Adrenal gland (tissue), 12 donors: Measurements from ENCODE around the gene RPS6KL1. TPM values are rescaled to one million over a fixed set of nuclear protein-coding genes. Genes with fewer than 3 reads are reported as not detected.

ENCODE experiments used
- DNase-seq, 7 donors: peaks; one replicate each; pipeline ENCODE4 v3.0.0-alpha.2; 2019 to 2020
- H3K27ac ChIP-seq, 5 donors: fragments of 200-600 bp; sonication (generic) in 4 of 5; 1 replicate in 3 of 5; 2 replicates in 2 of 5; pipeline versions ENCODE4 v1.5.1 to v1.8.0; 2016 to 2020; ENCODE audit warnings: mild to moderate bottlenecking in 1 of 5
- H3K27me3 ChIP-seq: fragments of 200-600 bp; 2 replicates; pipeline ENCODE4 v1.8.0; 2021
- H3K36me3 ChIP-seq, 2 donors: fragments of 200-600 bp; replicated peaks in 1 of 2; 1 replicate in 1 of 2; 2 replicates in 1 of 2; pipeline versions ENCODE4 v1.5.1 to v1.8.0; 2018 to 2022
- H3K4me1 ChIP-seq, 2 donors: fragments of 200-600 bp; replicated peaks in 1 of 2; 1 replicate in 1 of 2; 2 replicates in 1 of 2; pipeline versions ENCODE4 v1.5.1 to v1.8.0; 2018 to 2021
- H3K4me3 ChIP-seq, 4 donors: fragments of 200-600 bp; sonication (generic) in 3 of 4; one replicate each; pipeline ENCODE4 v1.5.1; 2016 to 2018
- H3K9me3 ChIP-seq, 3 donors: fragments of 200-600 bp; sonication (generic) in 1 of 3; replicated peaks in 1 of 3; 1 replicate in 2 of 3; 2 replicates in 1 of 3; pipeline versions ENCODE4 v1.5.1 to v1.8.0; 2016 to 2021
- POLR2A ChIP-seq, 2 donors: fragments of 450-650 bp; IDR thresholded peaks; one replicate each; pipeline ENCODE4 v1.6.1; 2017; ENCODE audit warnings: antibody characterized with exemption in 2 of 2, mild to moderate bottlenecking in 2 of 2, moderate library complexity in 1 of 2
- WGBS, 4 donors: extraction: QIAGEN DNeasy Blood & Tissue Kit in 2 of 4; methylation state at CpG; one replicate each; pipeline versions ENCODE4 v1.1.5 to v1.1.7; 2013 to 2017; 5-methylcytosine and 5-hydroxymethylcytosine counted together
- intact Hi-C, 2 donors: fragments of 100-400 bp; cut with DNase I; formaldehyde crosslinking; loops; one replicate each; pipeline versions ENCODE4 v1.14.1 to v1.15.0; 2022 to 2023
- polyA plus RNA-seq, 3 donors: library from polyadenylated mRNA; stranded (reverse); fragments of 200-250 nt in 2 of 3; fragments of 350-450 nt in 1 of 3; fragmentation: Illumina TruSeq in 1 of 3; extraction: RNeasy Lipid Tissue Mini Kit (QIAGEN cat#74804) in 1 of 3; gene quantifications; one replicate each; pipeline ENCODE4 v1.2.3, GENCODE V29; 2013 to 2014
- total RNA-seq, 9 donors: library from RNA; depleted of rRNA in 4 of 9; stranded (reverse); fragments of >200 nt in 4 of 9; fragments of 120-200 nt in 1 of 9; fragmentation: NEBNext Ultra II Directional in 1 of 9; extraction: Animal tissue kit (Norgen Biotek cat#: 25700) in 1 of 9; gene quantifications; one replicate each; pipeline versions ENCODE4 v1.1.0 to v1.2.4, GENCODE V29; 2013 to 2023
- TF ChIP-seq, protein P1 (sequence below), 6 experiments: fragments of 450-650 bp in 4 of 6; fragments of 200-600 bp in 2 of 6; sonication (generic) in 1 of 6; IDR thresholded peaks; 1 replicate in 5 of 6; 2 replicates in 1 of 6; pipeline versions ENCODE4 v1.5.1 to v1.8.0; 2016 to 2021; ENCODE audit warnings: antibody characterized with exemption in 6 of 6, mild to moderate bottlenecking in 2 of 6, moderate library complexity in 1 of 6
- donor health status: healthy with polysubstance abuse.
- donor health status: Bipolar disorder and iron deficiency.
- donor health status: DM: yes; HTN: yes; CAD: no.
- donor health status: DM: no; HTN: no; CAD: no.
- donor health status: DM: no; HTN: no; CAD: no.
- donor health status: DM: yes; HTN: yes; CAD: no.

Gene RPS6KL1
- total and polyA plus RNA-seq, 12 donors = 2.0 to 28.2 (median 5.3) TPM

GRCh38 chr14:74951443-74952179 lies 28.6 kb upstream of the RPS6KL1 start:
- no peak overlapping the region for H3K27ac ChIP-seq
- intact Hi-C loops = no loop called here
- WGBS, 4 donors = 75 to 80% (median 76%) methylated on average over 8 to 15 of the region's 15 CpGs
- H3K4me3 ChIP-seq = no peak overlapping the region
- no peak for TF ChIP-seq POLR2A (IDR thresholded peaks at IDR 0.05)
- TF ChIP-seq, protein P1, sequence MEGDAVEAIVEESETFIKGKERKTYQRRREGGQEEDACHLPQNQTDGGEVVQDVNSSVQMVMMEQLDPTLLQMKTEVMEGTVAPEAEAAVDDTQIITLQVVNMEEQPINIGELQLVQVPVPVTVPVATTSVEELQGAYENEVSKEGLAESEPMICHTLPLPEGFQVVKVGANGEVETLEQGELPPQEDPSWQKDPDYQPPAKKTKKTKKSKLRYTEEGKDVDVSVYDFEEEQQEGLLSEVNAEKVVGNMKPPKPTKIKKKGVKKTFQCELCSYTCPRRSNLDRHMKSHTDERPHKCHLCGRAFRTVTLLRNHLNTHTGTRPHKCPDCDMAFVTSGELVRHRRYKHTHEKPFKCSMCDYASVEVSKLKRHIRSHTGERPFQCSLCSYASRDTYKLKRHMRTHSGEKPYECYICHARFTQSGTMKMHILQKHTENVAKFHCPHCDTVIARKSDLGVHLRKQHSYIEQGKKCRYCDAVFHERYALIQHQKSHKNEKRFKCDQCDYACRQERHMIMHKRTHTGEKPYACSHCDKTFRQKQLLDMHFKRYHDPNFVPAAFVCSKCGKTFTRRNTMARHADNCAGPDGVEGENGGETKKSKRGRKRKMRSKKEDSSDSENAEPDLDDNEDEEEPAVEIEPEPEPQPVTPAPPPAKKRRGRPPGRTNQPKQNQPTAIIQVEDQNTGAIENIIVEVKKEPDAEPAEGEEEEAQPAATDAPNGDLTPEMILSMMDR (IDR thresholded peaks at IDR 0.05) = no peak
- H3K9me3 ChIP-seq = no peaks in the 10 kb centered on the region
- H3K36me3 ChIP-seq = no peaks in the 10 kb centered on the region
- no peak for DNase-seq
- no peaks in the 10 kb centered on the region for H3K27me3 ChIP-seq
- peaks cover 0 to 18% of the 10 kb centered on the region in 2 donors for H3K4me1 ChIP-seq

- WGBS, 4 donors = 73 to 87% (median 85%) methylated on average over 8 to 9 of the region's 9 CpGs
- Histone ChIP-seq H3K4me3 (no peak overlapping the region), H3K27me3 (no peaks in the 10 kb centered on the region), H3K9me3 (no peaks in the 10 kb centered on the region), H3K4me1 (peaks cover 0 to 18% of the 10 kb centered on the region in 2 donors), H3K27ac (no peak overlapping the region), H3K36me3 (no peaks in the 10 kb centered on the region)
- TF ChIP-seq POLR2A (IDR thresholded peaks at IDR 0.05) = no peak
- TF ChIP-seq, protein P1 (IDR thresholded peaks at IDR 0.05) = no peak
- no peak for DNase-seq
- intact Hi-C loops = no loop called here
These were observed 27.9 kb upstream of the RPS6KL1 start for GRCh38 chr14:74950795-74951442.

GRCh38 chr14:74949859-74950573 lies 27.0 kb upstream of the RPS6KL1 start:
- intact Hi-C loops = loop anchor here (5.0 to 10.0 kb wide), 2 partner anchors 55 to 137 kb away; partner anchors contain the start of gene EIF2B2 (in 1 of the 2)
- Histone ChIP-seq H3K4me3 (no peak overlapping the region), H3K27ac (no peak overlapping the region), H3K36me3 (no peaks in the 10 kb centered on the region), H3K4me1 (peaks cover 0 to 10% of the 10 kb centered on the region in 2 donors), H3K27me3 (no peaks in the 10 kb centered on the region), H3K9me3 (no peaks in the 10 kb centered on the region)
- WGBS, 4 donors = 80 to 90% (median 85%) methylated on average over 16 to 17 of the region's 17 CpGs
- TF ChIP-seq POLR2A (IDR thresholded peaks at IDR 0.05) = no peak
- TF ChIP-seq, protein P1 (IDR thresholded peaks at IDR 0.05) = no peak
- no peak for DNase-seq

DNA sequence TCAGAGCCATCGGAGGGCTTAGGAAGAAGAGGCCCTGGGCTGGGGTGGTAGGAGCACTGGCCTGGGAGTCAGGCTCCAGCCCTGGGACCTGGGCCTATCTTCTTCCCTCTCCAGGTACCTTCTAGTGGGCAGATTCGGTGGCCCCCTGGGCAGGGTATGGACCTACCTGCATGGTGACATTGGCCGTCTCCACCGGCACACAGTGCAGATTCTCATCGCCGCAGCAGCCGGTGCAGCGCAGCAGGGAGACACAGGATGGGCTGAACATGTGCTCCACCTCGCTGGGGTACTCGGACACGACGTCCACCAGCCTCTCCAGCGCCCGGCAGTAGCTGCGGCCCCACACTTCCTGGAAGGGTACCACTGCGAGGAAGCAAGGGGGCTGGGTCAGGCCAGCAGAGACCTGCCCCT lies 26.1 kb upstream of the RPS6KL1 start:
- no peak for TF ChIP-seq POLR2A (IDR thresholded peaks at IDR 0.05)
- TF ChIP-seq, protein P1 (IDR thresholded peaks at IDR 0.05) = no peak
- H3K36me3 ChIP-seq = no peaks in the 10 kb centered on the region
- H3K27ac ChIP-seq = no peak overlapping the region
- no peaks in the 10 kb centered on the region for H3K27me3 ChIP-seq
- H3K4me3 ChIP-seq = no peak overlapping the region
- peaks cover 0 to 2% of the 10 kb centered on the region in 2 donors for H3K4me1 ChIP-seq
- DNase-seq = no peak
- WGBS, 4 donors = 78 to 95% (median 95%) methylated on average over 1 to 16 of the region's 16 CpGs
- no peaks in the 10 kb centered on the region for H3K9me3 ChIP-seq
- intact Hi-C loops = loop anchor here (5.0 to 10.0 kb wide), 2 partner anchors 56 to 138 kb away; partner anchors contain the start of gene EIF2B2 (in 1 of the 2)
